Prostate gland (tissue), 2 donors: ENCODE results near the gene PACSIN1. TPM values are rescaled to one million over a fixed set of nuclear protein-coding genes. Genes with fewer than 3 reads are reported as not detected.

Experiments
- DNase-seq: peaks from one replicate; pipeline ENCODE4 v3.0.0-alpha.2; 2019; ENCODE audit warnings: low spot score
- H3K27ac ChIP-seq, 2 donors: fragments of 200-600 bp; sonication (generic); 2 replicates each; pipeline ENCODE4 v1.5.1; 2017 to 2019
- H3K27me3 ChIP-seq: fragments of 200-600 bp; sonication (generic); replicated peaks from 2 replicates; pipeline ENCODE4 v1.5.1; 2019; ENCODE audit not compliant: insufficient read depth
- H3K36me3 ChIP-seq, 2 donors: fragments of 200-600 bp; sonication (generic); 1 replicate in 1 of 2; 2 replicates in 1 of 2; pipeline versions ENCODE4 v1.5.1 to v1.8.1; 2017 to 2019
- H3K4me1 ChIP-seq: fragments of 200-600 bp; sonication (generic); replicated peaks from 2 replicates; pipeline ENCODE4 v1.5.1; 2019
- H3K4me3 ChIP-seq, 2 donors: fragments of 200-600 bp; sonication (generic); 2 replicates each; pipeline ENCODE4 v1.5.1; 2017 to 2019
- H3K9me3 ChIP-seq: fragments of 200-600 bp; sonication (generic); 2 replicates; pipeline ENCODE4 v1.5.1; 2017
- CTCF ChIP-seq, 4 experiments: fragments of 200-600 bp in 2 of 4; fragments of 450-650 bp in 2 of 4; sonication (generic) in 2 of 4; IDR thresholded peaks; 1 replicate in 3 of 4; 2 replicates in 1 of 4; pipeline ENCODE4 v1.5.1; 2016 to 2019; ENCODE audit warnings: antibody characterized with exemption in 4 of 4, mild to moderate bottlenecking in 2 of 4, moderate library complexity in 2 of 4
- POLR2A ChIP-seq: fragments of 450-650 bp; IDR thresholded peaks from one replicate; pipeline ENCODE4 v1.6.1; 2016; ENCODE audit warnings: antibody characterized with exemption, mild to moderate bottlenecking
- POLR2AphosphoS5 ChIP-seq: sonication (generic); formaldehyde crosslinking; IDR thresholded peaks from one replicate; pipeline ENCODE4 v1.6.1; 2017; ENCODE audit warnings: antibody characterized with exemption
- WGBS: methylation state at CpG from one replicate; pipeline ENCODE4 v1.1.5; 2018; 5-methylcytosine and 5-hydroxymethylcytosine counted together
- intact Hi-C: fragments of 100-400 bp; cut with DNase I; formaldehyde crosslinking; loops from one replicate; pipeline ENCODE4 v1.14.2; 2022
- total RNA-seq, 2 donors: library from RNA; depleted of rRNA; stranded (reverse); fragments of >200 nt; gene quantifications; one replicate each; pipeline ENCODE4 v1.1.0, GENCODE V29; 2016

PACSIN1 gene
- total RNA-seq, 2 donors from 2014 or later: 0.32 to 0.57 TPM

GRCh38 chr6:34436803-34437643, 28.9 kb upstream of the PACSIN1 start:
- no peaks in the 10 kb centered on the region for H3K4me1 ChIP-seq
- DNase-seq: no peak

GRCh38 chr6:34437644-34437970, 28.3 kb upstream of the PACSIN1 start:
- TF ChIP-seq POLR2A (no peak), POLR2AphosphoS5 (no peak), CTCF (IDR thresholded peaks at IDR 0.05) (no peak)
- Histone ChIP-seq H3K9me3 (no peaks in the 10 kb centered on the region), H3K27me3 (no peaks in the 10 kb centered on the region), H3K36me3 (no peaks in the 10 kb centered on the region), H3K4me3 (no peak overlapping the region), H3K4me1 (no peaks in the 10 kb centered on the region), H3K27ac (no peak overlapping the region)
- intact Hi-C loops: no loop called here
- 41% methylated on average over 1 of the region's 1 CpG for WGBS
- no peak for DNase-seq

More at GRCh38 chr6:34436803-34437643, 28.9 kb upstream of the PACSIN1 start:
- Histone ChIP-seq H3K9me3 (no peaks in the 10 kb centered on the region), H3K4me3 (no peak overlapping the region), H3K36me3 (no peaks in the 10 kb centered on the region), H3K27ac (peak overlapping the region in 1 of 2 donors; percentile 27), H3K27me3 (no peaks in the 10 kb centered on the region)
- intact Hi-C loops: no loop called here
- TF ChIP-seq POLR2AphosphoS5 (no peak), CTCF (IDR thresholded peaks at IDR 0.05) (no peak), POLR2A (no peak)
- 89% methylated on average over 38 of the region's 38 CpGs for WGBS

- intact Hi-C loops: no loop called here
- no peaks in the 10 kb centered on the region for H3K27me3 ChIP-seq
- no peaks in the 10 kb centered on the region for H3K4me1 ChIP-seq
- H3K36me3 ChIP-seq: no peaks in the 10 kb centered on the region
- no peak overlapping the region for H3K4me3 ChIP-seq
- DNase-seq: no peak
- no peaks in the 10 kb centered on the region for H3K9me3 ChIP-seq
- TF ChIP-seq CTCF (IDR thresholded peaks at IDR 0.05) (no peak), POLR2AphosphoS5 (no peak), POLR2A (no peak)
- WGBS: 84% methylated on average over 4 of the region's 4 CpGs
- no peak overlapping the region for H3K27ac ChIP-seq
Measured at GRCh38 chr6:34438705-34439104, 27.2 kb upstream of the PACSIN1 start.

GRCh38 chr6:34439442-34439841, 26.4 kb upstream of the PACSIN1 start:
- no peak overlapping the region for H3K27ac ChIP-seq
- H3K36me3 ChIP-seq: no peaks in the 10 kb centered on the region
- TF ChIP-seq CTCF (IDR thresholded peaks at IDR 0.05) (no peak), POLR2A (no peak), POLR2AphosphoS5 (no peak)
- WGBS: 92% methylated on average over 2 of the region's 3 CpGs
- H3K27me3 ChIP-seq: no peaks in the 10 kb centered on the region
- intact Hi-C loops: no loop called here
- H3K4me3 ChIP-seq: no peak overlapping the region
- no peaks in the 10 kb centered on the region for H3K4me1 ChIP-seq
- no peak for DNase-seq
- no peaks in the 10 kb centered on the region for H3K9me3 ChIP-seq

- no peak for TF ChIP-seq CTCF (IDR thresholded peaks at IDR 0.05)
- no peak for TF ChIP-seq POLR2AphosphoS5
- no peak for TF ChIP-seq POLR2A
- Histone ChIP-seq H3K27ac (no peak overlapping the region), H3K9me3 (no peaks in the 10 kb centered on the region), H3K4me3 (no peak overlapping the region), H3K4me1 (no peaks in the 10 kb centered on the region), H3K36me3 (no peaks in the 10 kb centered on the region), H3K27me3 (no peaks in the 10 kb centered on the region)
- 80% methylated on average over 5 of the region's 5 CpGs for WGBS
- intact Hi-C loops: no loop called here
- no peak for DNase-seq
Measured at GRCh38 chr6:34441526-34441925, 24.4 kb upstream of the PACSIN1 start.
